Cardiac fibroblast (primary cell): ENCODE results near the gene SPSB1.

Source experiments
- DNase-seq, 2 donors: peaks; one replicate each; pipeline versions ENCODE4 v3.0.0 to v3.0.0-alpha.2; 2010; ENCODE audit warnings: low read depth in 2 of 2
- H3K4me3 ChIP-seq, 2 donors: replicated peaks in 1 of 2; 1 replicate in 1 of 2; 2 replicates in 1 of 2; pipeline ENCODE4 v1.5.1; 2011; ENCODE audit warnings: low read depth in 2 of 2, low read length in 2 of 2, mild to moderate bottlenecking in 2 of 2, moderate library complexity in 1 of 2
- CTCF ChIP-seq: IDR thresholded peaks from one replicate; pipeline ENCODE4 v1.5.1; 2011; ENCODE audit warnings: low read depth, mild to moderate bottlenecking, low read length, inconsistent platforms

The SPSB1 gene

GRCh38 chr1:9347095-9347850, 54.6 kb downstream of the SPSB1 start:
- H3K4me3 ChIP-seq: no peak overlapping the region
- DNase-seq: no peak
- no peak for TF ChIP-seq CTCF

- no peak for TF ChIP-seq CTCF
- H3K4me3 ChIP-seq: no peak overlapping the region
- DNase-seq: no peak
These were observed 56.7 kb downstream of the SPSB1 start for GRCh38 chr1:9349331-9349851.

GRCh38 chr1:9350013-9350908, 57.6 kb downstream of the SPSB1 start:
- TF ChIP-seq CTCF: no peak
- no peak overlapping the region for H3K4me3 ChIP-seq
- DNase-seq: peak; percentile 41 to 69

GRCh38 chr1:9350960-9351359, 58.3 kb downstream of the SPSB1 start:
- H3K4me3 ChIP-seq: no peak overlapping the region
- no peak for DNase-seq
- TF ChIP-seq CTCF: no peak

- DNase-seq: no peak
- TF ChIP-seq CTCF: no peak
These were observed 59.1 kb downstream of the SPSB1 start for GRCh38 chr1:9351654-9352271.

GRCh38 chr1:9352377-9353134, 59.9 kb downstream of the SPSB1 start:
- no peak overlapping the region for H3K4me3 ChIP-seq
- DNase-seq: no peak
- no peak for TF ChIP-seq CTCF

More at GRCh38 chr1:9351654-9352271, 59.1 kb downstream of the SPSB1 start:
- no peak overlapping the region for H3K4me3 ChIP-seq
